ENCODE data around the gene RPN2. TPM values are rescaled to one million over a fixed set of nuclear protein-coding genes. Genes with fewer than 3 reads are reported as not detected.

RPN2 gene
- total and polyA plus RNA-seq, 2 of the 13 experiments (the other 11 are each of a cell fraction or from before 2014, with no cell fraction given), result 587 to 1,818 TPM

DNA sequence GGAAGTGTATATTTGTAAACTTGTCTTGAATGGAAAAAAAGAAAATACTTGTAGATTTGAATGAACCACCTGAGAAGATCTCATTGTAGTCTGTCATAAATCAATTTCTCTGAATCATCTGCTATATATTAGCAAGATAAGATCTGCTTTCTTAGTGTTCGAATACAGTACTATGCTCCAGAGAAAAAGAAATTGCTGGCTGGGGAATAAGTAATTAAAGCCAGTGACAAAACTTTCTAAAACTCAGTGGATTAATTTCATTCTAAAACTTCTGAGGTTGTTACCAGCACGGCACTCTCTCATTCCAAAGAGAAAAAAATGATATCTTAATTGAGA lies 22.7 kb downstream of the RPN2 start:
- BruUV-seq (replicated peaks), result no TSS peak
- POLR2A ChIA-PET, result no interaction called here
- CTCF ChIA-PET (ENCODE audit: low intra/inter-chr PET ratio, low total read pairs), result interaction anchor here (1.6 to 3.8 kb wide), 2 partner anchors 10 to 332 kb away, joined by 5 to 40 read pairs; no protein-coding TSS in a partner anchor
- Histone ChIP-seq H3K4me3 (replicated peaks in 1 of 3; ENCODE audit: insufficient read depth in 1 of 3, low read depth in 2 of 3, low read length in 3 of 3) (no peak overlapping the region), H3K9me3 (ENCODE audit: low read length) (no peaks in the 10 kb centered on the region), H3K79me2 (ENCODE audit: insufficient read depth, low read length) (peaks cover 35% of the 10 kb centered on the region), H3K27ac (ENCODE audit: extremely low read length, insufficient read depth, low read length) (peak overlapping the region; percentile 28), H3K36me3 (replicated peaks in 1 of 2; ENCODE audit: control insufficient read depth in 1 of 2, insufficient read depth in 2 of 2, low read length in 2 of 2) (peaks cover 61 to 99% of the 10 kb centered on the region in 2 experiments), H3K4me1 (ENCODE audit: insufficient read depth, low read length) (peaks cover 15% of the 10 kb centered on the region), H3K27me3 (ENCODE audit: control insufficient read depth in 1 of 2, insufficient read depth in 2 of 2, low read length in 2 of 2) (no peaks in the 10 kb centered on the region), H2AFZ (ENCODE audit: low read length) (no peak overlapping the region), H3K4me2 (ENCODE audit: low read depth, low read length) (no peak overlapping the region), H4K20me1 (ENCODE audit: insufficient read depth, low read length) (peaks cover 37% of the 10 kb centered on the region), H3K9ac (ENCODE audit: insufficient read depth, low read depth, low read length) (no peak overlapping the region)
- in situ Hi-C loops (cut with HindIII; ENCODE audit: extremely low pct_ligation_motif_present, low pct_unique_long_range_greater_than_20kb) (no loop called here), intact Hi-C loops (cut with micrococcal nuclease; ENCODE audit: unreplicated experiment) (loop anchor here (1.0 kb wide), 1 partner anchor 333 kb away; no protein-coding TSS in a partner anchor)
- no peak for FAIRE-seq
- 0 out of 2 replicates have a peak, but pooled peaks have one; percentile 11 for TF ChIP-seq ATF1 (CRISPR knock-in tag; IDR thresholded peaks at IDR 0.05)
- TF ChIP-seq, protein P1, sequence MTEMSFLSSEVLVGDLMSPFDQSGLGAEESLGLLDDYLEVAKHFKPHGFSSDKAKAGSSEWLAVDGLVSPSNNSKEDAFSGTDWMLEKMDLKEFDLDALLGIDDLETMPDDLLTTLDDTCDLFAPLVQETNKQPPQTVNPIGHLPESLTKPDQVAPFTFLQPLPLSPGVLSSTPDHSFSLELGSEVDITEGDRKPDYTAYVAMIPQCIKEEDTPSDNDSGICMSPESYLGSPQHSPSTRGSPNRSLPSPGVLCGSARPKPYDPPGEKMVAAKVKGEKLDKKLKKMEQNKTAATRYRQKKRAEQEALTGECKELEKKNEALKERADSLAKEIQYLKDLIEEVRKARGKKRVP (CRISPR knock-in tag; IDR thresholded peaks at IDR 0.05), result no peak
- 0 out of 2 replicates have a peak, but pooled peaks have one; percentile 9 for TF ChIP-seq ZNF354B (CRISPR knock-in tag; IDR thresholded peaks at IDR 0.05)
- TF ChIP-seq WIZ (CRISPR knock-in tag; IDR thresholded peaks at IDR 0.05), result no peak
- 0 out of 2 replicates have a peak, but pooled peaks have one; percentile 50 for TF ChIP-seq ZNF670 (CRISPR knock-in tag; IDR thresholded peaks at IDR 0.05; ENCODE audit: borderline replicate concordance)
- ATAC-seq, result no peak
- WGBS (ENCODE audit: low lambda C conversion rate), result 97% methylated on average over 2 of the region's 2 CpGs
- no peak for DNase-seq (ENCODE audit: low spot score)

- BruUV-seq (replicated peaks), result no TSS peak
- ChIA-PET POLR2A (no interaction called here), CTCF (ENCODE audit: low intra/inter-chr PET ratio, low total read pairs) (interaction anchor here (1.6 to 3.8 kb wide), 2 partner anchors 10 to 332 kb away, joined by 5 to 40 read pairs; no protein-coding TSS in a partner anchor)
- ATAC-seq, result peak; percentile 71
- peak; percentile 47 for FAIRE-seq
- 84% methylated on average over 6 of the region's 6 CpGs for whole genome bisulfite sequencing (ENCODE audit: low lambda C conversion rate)
- Histone ChIP-seq H2AFZ (ENCODE audit: low read length) (no peak overlapping the region), H3K27me3 (ENCODE audit: control insufficient read depth in 1 of 2, insufficient read depth in 2 of 2, low read length in 2 of 2) (no peaks in the 10 kb centered on the region), H3K27ac (ENCODE audit: extremely low read length, insufficient read depth, low read length) (peak overlapping the region; percentile 28), H3K9me3 (ENCODE audit: low read length) (no peaks in the 10 kb centered on the region), H4K20me1 (ENCODE audit: insufficient read depth, low read length) (peaks cover 31% of the 10 kb centered on the region), H3K4me3 (replicated peaks in 1 of 3; ENCODE audit: insufficient read depth in 1 of 3, low read depth in 2 of 3, low read length in 3 of 3) (no peak overlapping the region), H3K9ac (ENCODE audit: insufficient read depth, low read depth, low read length) (no peak overlapping the region), H3K4me2 (ENCODE audit: low read depth, low read length) (no peak overlapping the region), H3K79me2 (ENCODE audit: insufficient read depth, low read length) (peaks cover 29% of the 10 kb centered on the region), H3K36me3 (replicated peaks in 1 of 2; ENCODE audit: control insufficient read depth in 1 of 2, insufficient read depth in 2 of 2, low read length in 2 of 2) (peaks cover 61 to 99% of the 10 kb centered on the region in 2 experiments), H3K4me1 (ENCODE audit: insufficient read depth, low read length) (peaks cover 15% of the 10 kb centered on the region)
- intact Hi-C loops (cut with micrococcal nuclease; ENCODE audit: unreplicated experiment), result loop anchor here (1.0 kb wide), 1 partner anchor 332 kb away; no protein-coding TSS in a partner anchor
- DNase-seq (ENCODE audit: low spot score), result peak; percentile 81
- in situ Hi-C loops (cut with HindIII; ENCODE audit: extremely low pct_ligation_motif_present, low pct_unique_long_range_greater_than_20kb), result no loop called here
- no peak for TF ChIP-seq DNMT1 (CRISPR knock-in tag; IDR thresholded peaks at IDR 0.05)
- TF ChIP-seq ZNF775 (CRISPR knock-in tag; IDR thresholded peaks at IDR 0.05; ENCODE audit: borderline replicate concordance), result no peak
- TF ChIP-seq STAG1 (CRISPR knock-in tag; IDR thresholded peaks at IDR 0.05), result peak; percentile 28
- peak; percentile 36 for TF ChIP-seq XRCC5 (optimal IDR thresholded peaks at IDR 0.05; ENCODE audit: low read length)
- TF ChIP-seq, protein P2, sequence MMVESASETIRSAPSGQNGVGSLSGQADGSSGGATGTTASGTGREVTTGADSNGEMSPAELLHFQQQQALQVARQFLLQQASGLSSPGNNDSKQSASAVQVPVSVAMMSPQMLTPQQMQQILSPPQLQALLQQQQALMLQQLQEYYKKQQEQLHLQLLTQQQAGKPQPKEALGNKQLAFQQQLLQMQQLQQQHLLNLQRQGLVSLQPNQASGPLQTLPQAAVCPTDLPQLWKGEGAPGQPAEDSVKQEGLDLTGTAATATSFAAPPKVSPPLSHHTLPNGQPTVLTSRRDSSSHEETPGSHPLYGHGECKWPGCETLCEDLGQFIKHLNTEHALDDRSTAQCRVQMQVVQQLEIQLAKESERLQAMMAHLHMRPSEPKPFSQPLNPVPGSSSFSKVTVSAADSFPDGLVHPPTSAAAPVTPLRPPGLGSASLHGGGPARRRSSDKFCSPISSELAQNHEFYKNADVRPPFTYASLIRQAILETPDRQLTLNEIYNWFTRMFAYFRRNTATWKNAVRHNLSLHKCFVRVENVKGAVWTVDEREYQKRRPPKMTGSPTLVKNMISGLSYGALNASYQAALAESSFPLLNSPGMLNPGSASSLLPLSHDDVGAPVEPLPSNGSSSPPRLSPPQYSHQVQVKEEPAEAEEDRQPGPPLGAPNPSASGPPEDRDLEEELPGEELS (CRISPR knock-in tag; IDR thresholded peaks at IDR 0.05), result no peak
- TF ChIP-seq SMAD9 (CRISPR knock-in tag; IDR thresholded peaks at IDR 0.05), result no peak
- no peak for TF ChIP-seq SP2 (CRISPR knock-in tag; IDR thresholded peaks at IDR 0.05)
- no peak for TF ChIP-seq EP300 (IDR thresholded peaks at IDR 0.05; ENCODE audit: low read depth in 2 of 2, low read length in 2 of 2)
- no peak for TF ChIP-seq EP300 (CRISPR knock-in tag; IDR thresholded peaks at IDR 0.05; ENCODE audit: borderline replicate concordance)
These were observed 23.3 kb downstream of the RPN2 start for GRCh38 chr20:37202267-37202943.

Data from HepG2 (cell line).